IMR-90 (cell line): ENCODE results near the gene ANO7. TPM values are rescaled to one million over a fixed set of nuclear protein-coding genes. Genes with fewer than 3 reads are reported as not detected.

Source experiments
- ATAC-seq: fragments of 200-7000 bp; cut with Tn5 transposase; 2 replicates; pipeline ENCODE4 v1.9.1; 2020; ENCODE audit warnings: low read depth, mild to moderate bottlenecking, moderate library complexity
- BruUV-seq: library from RNA; stranded (reverse); fragments of 400-500 nt; replicated peaks from 2 replicates; lab custom pipeline; 2021; lab: Mats Ljungman, UMichigan
- CTCF ChIA-PET: fragments of 300-600 bp; formaldehyde crosslinking; extraction: SDS; loops from one replicate; lab custom pipeline; 2021; ENCODE audit warnings: antibody characterized with exemption; lab: Yijun Ruan, JAX
- POLR2A ChIA-PET: fragments of 300-600 bp; sonication (Branson Sonifier 250); formaldehyde crosslinking; loops from one replicate; lab custom pipeline; 2022; ENCODE audit warnings: antibody characterized with exemption; ENCODE audit not compliant: unreplicated experiment; lab: Charles Lee
- DNase-seq: peaks from one replicate; pipeline ENCODE4 v3.0.0; 2013
- H2AFZ ChIP-seq: replicated peaks from 2 replicates; pipeline ENCODE3; 2013; ENCODE audit warnings: low read length, mild to moderate bottlenecking; ENCODE audit not compliant: poor library complexity
- H2AK5ac ChIP-seq: 2 replicates; pipeline ENCODE4 v1.6.1; 2013; ENCODE audit warnings: low read depth, low read length, inconsistent platforms
- H2AK9ac ChIP-seq: replicated peaks from 2 replicates; pipeline ENCODE3; 2013; ENCODE audit warnings: mild to moderate bottlenecking, low read depth, low read length, moderate library complexity; ENCODE audit not compliant: poor library complexity
- H2BK120ac ChIP-seq: 2 replicates; pipeline ENCODE4 v1.6.1; 2013; ENCODE audit warnings: low read depth, low read length, inconsistent platforms
- H2BK15ac ChIP-seq: 3 replicates; pipeline ENCODE4 v1.6.1; 2013; ENCODE audit warnings: low read depth, low read length, inconsistent platforms
- H2BK20ac ChIP-seq: 2 replicates; pipeline ENCODE4 v1.6.1; 2013; ENCODE audit warnings: low read depth, mild to moderate bottlenecking, inconsistent platforms, low read length, moderate library complexity
- H2BK5ac ChIP-seq: 2 replicates; pipeline ENCODE4 v1.6.1; 2013; ENCODE audit warnings: mild to moderate bottlenecking, low read depth, low read length, inconsistent platforms; ENCODE audit not compliant: poor library complexity, severe bottlenecking
- H3K14ac ChIP-seq: replicated peaks from 2 replicates; pipeline ENCODE4 v1.6.1; 2013; ENCODE audit warnings: low read depth, low read length, inconsistent platforms
- H3K18ac ChIP-seq: 2 replicates; pipeline ENCODE4 v1.6.1; 2013; ENCODE audit warnings: low read depth, low read length, control low read depth
- H3K23ac ChIP-seq: 2 replicates; pipeline ENCODE4 v1.6.1; 2013; ENCODE audit warnings: low read depth, low read length, inconsistent platforms
- H3K27ac ChIP-seq: 2 replicates; pipeline ENCODE4 v1.5.1; 2013; ENCODE audit warnings: mild to moderate bottlenecking, control low read depth, low read length; ENCODE audit not compliant: insufficient read depth
- H3K27me3 ChIP-seq: 2 replicates; pipeline ENCODE4 v1.6.1; 2013; ENCODE audit warnings: low read length; ENCODE audit not compliant: control insufficient read depth, insufficient read depth
- H3K36me3 ChIP-seq: 2 replicates; pipeline ENCODE4 v1.6.1; 2013; ENCODE audit warnings: low read length, mixed read lengths; ENCODE audit not compliant: control insufficient read depth, insufficient read depth
- H3K4ac ChIP-seq: 2 replicates; pipeline ENCODE4 v1.6.1; 2013; ENCODE audit warnings: low read depth, low read length, inconsistent platforms
- H3K4me1 ChIP-seq: 2 replicates; pipeline ENCODE4 v1.6.1; 2013; ENCODE audit warnings: low read length, mixed read lengths; ENCODE audit not compliant: control insufficient read depth, insufficient read depth
- H3K4me2 ChIP-seq: 2 replicates; pipeline ENCODE4 v1.6.1; 2013; ENCODE audit warnings: low read depth, mild to moderate bottlenecking, control low read depth, low read length, moderate library complexity
- H3K4me3 ChIP-seq: 2 replicates; pipeline ENCODE4 v1.5.1; 2013; ENCODE audit warnings: low read depth, mild to moderate bottlenecking, control low read depth, low read length, moderate library complexity; ENCODE audit not compliant: insufficient read depth
- H3K56ac ChIP-seq: 2 replicates; pipeline ENCODE4 v1.6.1; 2013; ENCODE audit warnings: low read length, inconsistent platforms; ENCODE audit not compliant: insufficient read depth; ENCODE audit errors: extremely low read depth
- H3K79me1 ChIP-seq, 2 experiments: 2 replicates each; pipeline ENCODE4 v1.6.1; 2013; ENCODE audit warnings: low read length in 2 of 2, inconsistent platforms in 1 of 2, low read depth in 1 of 2
- H3K9ac ChIP-seq: 2 replicates; pipeline ENCODE4 v1.6.1; 2013; ENCODE audit warnings: low read depth, low read length, control low read depth
- H3K9me1 ChIP-seq: 2 replicates; pipeline ENCODE4 v1.6.1; 2013; ENCODE audit warnings: low read length, inconsistent platforms; ENCODE audit not compliant: insufficient read depth
- H3K9me3 ChIP-seq: 2 replicates; pipeline ENCODE4 v1.6.1; 2013; ENCODE audit warnings: low read length; ENCODE audit not compliant: control insufficient read depth, insufficient read depth
- H4K20me1 ChIP-seq: 2 replicates; pipeline ENCODE4 v1.6.1; 2013; ENCODE audit warnings: low read length, inconsistent platforms; ENCODE audit not compliant: insufficient read depth
- H4K5ac ChIP-seq: 2 replicates; pipeline ENCODE4 v1.6.1; 2013; ENCODE audit warnings: mild to moderate bottlenecking, low read depth, low read length, control low read depth
- H4K8ac ChIP-seq, 2 experiments: 2 replicates each; pipeline ENCODE4 v1.6.1; 2013; ENCODE audit warnings: low read depth in 2 of 2, low read length in 2 of 2, control low read depth in 1 of 2, inconsistent platforms in 1 of 2
- H4K91ac ChIP-seq: 2 replicates; pipeline ENCODE4 v1.6.1; 2013; ENCODE audit warnings: low read depth, low read length, inconsistent platforms; ENCODE audit not compliant: insufficient read depth
- BHLHE40 ChIP-seq: fragments of 150-350 bp; IDR thresholded peaks from 2 replicates; pipeline ENCODE4 v1.6.1; 2016; ENCODE audit warnings: mild to moderate bottlenecking, low read depth, low read length
- CEBPB ChIP-seq: IDR thresholded peaks from 2 replicates; pipeline ENCODE4 v1.6.1; 2012; ENCODE audit warnings: low read depth, low read length, improper control_type of control experiment
- CHD1 ChIP-seq: IDR thresholded peaks from 2 replicates; pipeline ENCODE4 v1.6.1; 2012; ENCODE audit warnings: low read depth, low read length, improper control_type of control experiment
- FOS ChIP-seq: fragments of 150-350 bp; IDR thresholded peaks from 2 replicates; pipeline ENCODE4 v1.6.1; 2016; ENCODE audit warnings: low read depth, low read length
- MAFK ChIP-seq: IDR thresholded peaks from 2 replicates; pipeline ENCODE4 v1.6.1; 2012; ENCODE audit warnings: low read depth, low read length, improper control_type of control experiment
- MAZ ChIP-seq: IDR thresholded peaks from 2 replicates; pipeline ENCODE4 v1.6.1; 2012; ENCODE audit warnings: low read depth, mild to moderate bottlenecking, low read length, improper control_type of control experiment, moderate library complexity, borderline replicate concordance
- MXI1 ChIP-seq: IDR thresholded peaks from 2 replicates; pipeline ENCODE4 v1.6.1; 2012; ENCODE audit warnings: low read depth, mild to moderate bottlenecking, low read length, moderate library complexity, borderline replicate concordance
- NFE2L2 ChIP-seq: fragments of 150-350 bp; IDR thresholded peaks from 2 replicates; pipeline ENCODE4 v1.6.1; 2016; ENCODE audit warnings: low read depth, mild to moderate bottlenecking, low read length
- POLR2A ChIP-seq: IDR thresholded peaks from 2 replicates; pipeline ENCODE4 v1.6.1; 2012; ENCODE audit warnings: mild to moderate bottlenecking, low read depth, low read length
- RAD21 ChIP-seq: IDR thresholded peaks from 2 replicates; pipeline ENCODE4 v1.6.1; 2012; ENCODE audit warnings: low read length, improper control_type of control experiment
- RCOR1 ChIP-seq: IDR thresholded peaks from 2 replicates; pipeline ENCODE4 v1.6.1; 2012; ENCODE audit warnings: mild to moderate bottlenecking, low read length, improper control_type of control experiment; ENCODE audit not compliant: insufficient replicate concordance
- RFX5 ChIP-seq: IDR thresholded peaks from 2 replicates; pipeline ENCODE4 v1.8.0; 2012; ENCODE audit warnings: low read depth, mild to moderate bottlenecking, low read length, moderate library complexity
- SMC3 ChIP-seq: fragments of 150-350 bp; IDR thresholded peaks from 2 replicates; pipeline ENCODE4 v1.6.1; 2016; ENCODE audit warnings: low read depth, mild to moderate bottlenecking, antibody characterized with exemption, low read length, moderate library complexity
- WGBS, 2 experiments: methylation state at CpG; one replicate each; pipeline versions ENCODE4 v1.1.5 to v1.1.7; 2013; ENCODE audit warnings: missing lambda C conversion rate in 2 of 2; ENCODE audit not compliant: insufficient read length in 1 of 2; ENCODE audit errors: extremely low coverage in 2 of 2; 5-methylcytosine and 5-hydroxymethylcytosine counted together
- dilution Hi-C: fragments of 300-500 bp; cut with HindIII; formaldehyde crosslinking; loops from one replicate; pipeline ENCODE4 v1.14.3; 2018; ENCODE audit warnings: low sequenced_read_pairs; ENCODE audit not compliant: unreplicated experiment
- in situ Hi-C: fragments of 300-500 bp; cut with MboI; formaldehyde crosslinking; loops from 3 replicates; pipeline ENCODE4 v1.14.3; 2019; ENCODE audit warnings: low sequenced_read_pairs, inconsistent platforms, mixed read lengths
- intact Hi-C: fragments of 100-400 bp; cut with micrococcal nuclease; formaldehyde crosslinking; loops from 2 replicates; pipeline ENCODE4 v1.10.0; 2022
- polyA plus RNA-seq, 3 experiments: library from polyadenylated mRNA; depleted of rRNA; stranded (reverse); fragments of >200 nt; gene quantifications; 2 replicates each; pipeline ENCODE4 v1.2.3, GENCODE V29; 2012; ENCODE audit warnings: low replicate concordance in 1 of 3
- total RNA-seq: library from RNA; depleted of rRNA; stranded (reverse); fragments of >200 nt; gene quantifications from 2 replicates; pipeline ENCODE4 v1.2.3, GENCODE V29; 2012
- TF ChIP-seq, protein P1 (sequence below): conservative IDR thresholded peaks from 2 replicates; pipeline ENCODE4 v1.5.1; 2012; ENCODE audit warnings: mild to moderate bottlenecking, low read depth, low read length, improper control_type of control experiment
- TF ChIP-seq, protein P2 (sequence below): fragments of 150-350 bp; IDR thresholded peaks from 2 replicates; pipeline ENCODE4 v1.6.1; 2017; ENCODE audit warnings: mild to moderate bottlenecking, antibody characterized with exemption, low read length, low read depth
- TF ChIP-seq, protein P3 (sequence below): fragments of 150-350 bp; IDR thresholded peaks from 2 replicates; pipeline ENCODE4 v1.6.1; 2016; ENCODE audit warnings: low read depth, mild to moderate bottlenecking, low read length, moderate library complexity, borderline replicate concordance

ANO7 gene
- total and polyA plus RNA-seq, 2 of the 4 experiments (the other 2 are of a cell fraction): 0.36 to 3.4 TPM

DNA sequence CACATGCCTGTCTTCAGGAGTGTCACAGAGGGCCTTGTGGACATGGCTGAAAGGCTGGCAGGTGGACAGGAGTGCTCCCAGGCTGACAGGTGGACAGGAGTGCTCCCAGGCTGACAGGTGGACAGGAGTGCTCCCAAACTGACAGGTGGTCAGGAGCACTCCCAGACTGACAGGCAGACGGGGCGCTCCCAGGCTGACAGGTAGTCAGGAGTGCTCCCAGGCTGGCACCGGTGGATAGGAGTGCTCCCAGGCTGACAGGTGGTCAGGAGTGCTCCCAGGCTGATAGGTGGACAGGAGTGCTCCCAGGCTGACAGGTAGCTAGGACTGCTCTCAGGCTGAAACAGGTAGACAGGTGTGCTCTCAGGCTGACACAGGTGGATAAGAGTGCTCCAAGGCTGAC is 16.6 kb downstream of the ANO7 start:
- Histone ChIP-seq H4K5ac (no peak overlapping the region), H3K4ac (no peak overlapping the region), H3K14ac (no peak overlapping the region), H3K18ac (no peak overlapping the region), H4K20me1 (no peaks in the 10 kb centered on the region), H3K4me1 (no peaks in the 10 kb centered on the region), H2BK5ac (no peak overlapping the region), H2BK120ac (no peak overlapping the region), H3K23ac (no peak overlapping the region), H4K91ac (no peak overlapping the region), H3K56ac (no peak overlapping the region), H3K36me3 (no peaks in the 10 kb centered on the region), H2AFZ (no peak overlapping the region), H3K79me1 (no peaks in the 10 kb centered on the region), H3K9me1 (no peaks in the 10 kb centered on the region), H3K27me3 (peaks cover 3% of the 10 kb centered on the region), H2AK5ac (no peak overlapping the region), H2BK20ac (no peak overlapping the region), H3K9ac (no peak overlapping the region), H3K27ac (no peak overlapping the region), H3K4me2 (no peak overlapping the region), H2AK9ac (no peak overlapping the region), H2BK15ac (no peak overlapping the region), H3K4me3 (no peak overlapping the region), H3K9me3 (no peaks in the 10 kb centered on the region), H4K8ac (no peak overlapping the region)
- dilution Hi-C loops (no loop called here), in situ Hi-C loops (no loop called here), intact Hi-C loops (no loop called here)
- no peak for TF ChIP-seq MAFK
- no peak for TF ChIP-seq RCOR1
- TF ChIP-seq RAD21: no peak
- TF ChIP-seq NFE2L2: no peak
- TF ChIP-seq, protein P1, sequence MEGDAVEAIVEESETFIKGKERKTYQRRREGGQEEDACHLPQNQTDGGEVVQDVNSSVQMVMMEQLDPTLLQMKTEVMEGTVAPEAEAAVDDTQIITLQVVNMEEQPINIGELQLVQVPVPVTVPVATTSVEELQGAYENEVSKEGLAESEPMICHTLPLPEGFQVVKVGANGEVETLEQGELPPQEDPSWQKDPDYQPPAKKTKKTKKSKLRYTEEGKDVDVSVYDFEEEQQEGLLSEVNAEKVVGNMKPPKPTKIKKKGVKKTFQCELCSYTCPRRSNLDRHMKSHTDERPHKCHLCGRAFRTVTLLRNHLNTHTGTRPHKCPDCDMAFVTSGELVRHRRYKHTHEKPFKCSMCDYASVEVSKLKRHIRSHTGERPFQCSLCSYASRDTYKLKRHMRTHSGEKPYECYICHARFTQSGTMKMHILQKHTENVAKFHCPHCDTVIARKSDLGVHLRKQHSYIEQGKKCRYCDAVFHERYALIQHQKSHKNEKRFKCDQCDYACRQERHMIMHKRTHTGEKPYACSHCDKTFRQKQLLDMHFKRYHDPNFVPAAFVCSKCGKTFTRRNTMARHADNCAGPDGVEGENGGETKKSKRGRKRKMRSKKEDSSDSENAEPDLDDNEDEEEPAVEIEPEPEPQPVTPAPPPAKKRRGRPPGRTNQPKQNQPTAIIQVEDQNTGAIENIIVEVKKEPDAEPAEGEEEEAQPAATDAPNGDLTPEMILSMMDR: no peak
- TF ChIP-seq MAZ: no peak
- TF ChIP-seq BHLHE40: no peak
- no peak for TF ChIP-seq MXI1
- TF ChIP-seq, protein P2, sequence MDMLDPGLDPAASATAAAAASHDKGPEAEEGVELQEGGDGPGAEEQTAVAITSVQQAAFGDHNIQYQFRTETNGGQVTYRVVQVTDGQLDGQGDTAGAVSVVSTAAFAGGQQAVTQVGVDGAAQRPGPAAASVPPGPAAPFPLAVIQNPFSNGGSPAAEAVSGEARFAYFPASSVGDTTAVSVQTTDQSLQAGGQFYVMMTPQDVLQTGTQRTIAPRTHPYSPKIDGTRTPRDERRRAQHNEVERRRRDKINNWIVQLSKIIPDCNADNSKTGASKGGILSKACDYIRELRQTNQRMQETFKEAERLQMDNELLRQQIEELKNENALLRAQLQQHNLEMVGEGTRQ: no peak
- no peak for TF ChIP-seq POLR2A
- TF ChIP-seq FOS: no peak
- no peak for TF ChIP-seq RFX5
- TF ChIP-seq, protein P3, sequence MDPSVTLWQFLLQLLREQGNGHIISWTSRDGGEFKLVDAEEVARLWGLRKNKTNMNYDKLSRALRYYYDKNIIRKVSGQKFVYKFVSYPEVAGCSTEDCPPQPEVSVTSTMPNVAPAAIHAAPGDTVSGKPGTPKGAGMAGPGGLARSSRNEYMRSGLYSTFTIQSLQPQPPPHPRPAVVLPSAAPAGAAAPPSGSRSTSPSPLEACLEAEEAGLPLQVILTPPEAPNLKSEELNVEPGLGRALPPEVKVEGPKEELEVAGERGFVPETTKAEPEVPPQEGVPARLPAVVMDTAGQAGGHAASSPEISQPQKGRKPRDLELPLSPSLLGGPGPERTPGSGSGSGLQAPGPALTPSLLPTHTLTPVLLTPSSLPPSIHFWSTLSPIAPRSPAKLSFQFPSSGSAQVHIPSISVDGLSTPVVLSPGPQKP: no peak
- no peak for TF ChIP-seq SMC3
- TF ChIP-seq CHD1: no peak
- no peak for TF ChIP-seq CEBPB
- no peak for ATAC-seq
- ChIA-PET CTCF (no interaction called here), POLR2A (no interaction called here)
- DNase-seq: no peak
- no TSS peak for BruUV-seq
- WGBS, 2 experiments: 94% methylated on average over 3 of the region's 3 CpGs; no CpG with 5 or more reads in 1 of the 2 experiments
